ENCODE results near the gene GRIK4.

Gene GRIK4

DNA sequence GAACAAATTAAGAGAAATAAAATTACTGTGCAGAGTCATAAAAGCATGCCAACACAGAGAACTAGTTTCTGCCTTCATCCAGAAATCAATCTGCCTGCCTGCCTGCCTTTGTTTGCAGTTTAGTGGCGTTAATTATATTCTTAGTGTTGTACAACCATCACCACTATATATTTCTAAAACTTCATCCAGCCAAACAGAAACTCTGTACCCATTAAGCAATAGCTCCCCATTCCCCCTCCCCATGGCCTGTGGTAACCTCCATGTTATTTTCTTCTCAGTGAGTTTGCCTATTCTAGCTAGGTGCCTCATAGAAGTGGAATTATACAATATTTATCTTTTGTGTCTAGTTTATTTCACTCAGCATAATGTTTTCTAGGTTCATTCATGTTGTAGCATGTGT lies 329.1 kb downstream of the GRIK4 start:
- DNase-seq (ENCODE audit: low read depth): no peak

GRCh38 chr11:120841074-120841473 lies 329.5 kb downstream of the GRIK4 start:
- no peak for DNase-seq (ENCODE audit: low read depth)

- DNase-seq (ENCODE audit: low read depth): no peak
Observed at GRCh38 chr11:120842195-120842594, 330.6 kb downstream of the GRIK4 start.

GRCh38 chr11:120853435-120853834 lies 341.9 kb downstream of the GRIK4 start:
- DNase-seq (ENCODE audit: low read depth): no peak

GRCh38 chr11:120854988-120855387 lies 343.4 kb downstream of the GRIK4 start:
- no peak for DNase-seq (ENCODE audit: low read depth)

DNA sequence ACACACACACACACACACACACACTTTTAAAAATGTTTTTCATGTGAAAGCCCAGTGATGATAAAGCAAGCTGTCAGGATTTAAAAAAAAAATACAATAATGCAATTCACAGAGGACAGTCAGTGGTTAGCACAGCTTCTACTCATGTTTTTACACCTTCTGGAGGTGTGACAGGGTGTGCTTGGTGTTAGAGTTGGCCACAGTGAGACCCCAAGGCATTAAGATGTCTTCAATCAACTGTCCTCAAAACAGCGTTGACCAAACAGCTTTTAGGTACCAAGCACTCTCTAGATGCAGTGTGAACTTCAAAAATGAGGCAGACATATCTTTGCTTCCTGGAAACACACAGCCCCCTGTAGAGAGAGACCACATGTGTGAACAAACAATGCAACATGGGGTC lies 346.0 kb downstream of the GRIK4 start:
- no peak for DNase-seq (ENCODE audit: low read depth)

GRCh38 chr11:120858740-120859139 lies 347.2 kb downstream of the GRIK4 start:
- DNase-seq (ENCODE audit: low read depth): no peak

- no peak for DNase-seq (ENCODE audit: low read depth)
Observed at GRCh38 chr11:120859552-120860295, 348.2 kb downstream of the GRIK4 start.

GRCh38 chr11:120863359-120863758 lies 351.8 kb downstream of the GRIK4 start:
- DNase-seq (ENCODE audit: low read depth): peak; percentile 32

GRCh38 chr11:120867024-120867423 lies 355.5 kb downstream of the GRIK4 start:
- DNase-seq (ENCODE audit: low read depth): no peak

DNA sequence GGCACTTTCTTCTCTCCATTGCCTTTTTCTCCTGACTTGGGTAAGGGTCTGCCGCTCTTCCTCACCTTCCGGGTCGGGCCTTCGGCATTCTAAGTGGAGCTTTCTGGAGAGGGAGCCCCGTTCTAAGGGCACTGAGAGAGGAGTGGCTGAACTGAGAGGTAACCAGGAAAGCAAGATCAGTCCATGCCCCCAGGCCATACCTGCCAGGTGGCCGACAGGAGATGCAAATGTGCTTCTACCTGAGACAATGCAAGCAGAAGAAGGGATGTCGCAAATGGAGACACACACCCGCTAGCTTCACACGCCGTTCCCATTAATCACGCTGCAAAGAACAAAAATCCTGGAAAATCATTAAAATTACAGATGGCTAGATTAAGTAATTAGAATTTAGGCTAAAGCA lies 356.0 kb downstream of the GRIK4 start:
- no peak for DNase-seq (ENCODE audit: low read depth)

DNA sequence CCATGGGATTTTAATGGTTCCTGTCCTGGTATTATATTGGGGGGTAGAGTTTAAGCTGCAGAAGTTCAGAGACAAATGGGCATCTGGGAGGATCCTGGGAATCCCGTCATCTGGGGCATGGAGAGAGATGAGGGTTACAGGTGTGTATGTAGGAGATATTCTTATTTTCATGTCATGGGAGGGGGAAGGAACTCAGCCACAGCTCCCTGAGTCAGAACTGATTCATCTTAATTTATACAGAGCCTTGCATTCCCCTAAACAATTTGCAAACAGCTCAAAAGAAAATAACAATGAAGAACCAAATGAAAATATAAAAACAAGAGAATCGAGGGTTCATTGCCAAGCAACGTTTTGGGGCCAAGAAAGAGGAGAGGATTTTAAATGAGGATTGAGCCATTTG lies 356.4 kb downstream of the GRIK4 start:
- DNase-seq (ENCODE audit: low read depth): no peak

DNA sequence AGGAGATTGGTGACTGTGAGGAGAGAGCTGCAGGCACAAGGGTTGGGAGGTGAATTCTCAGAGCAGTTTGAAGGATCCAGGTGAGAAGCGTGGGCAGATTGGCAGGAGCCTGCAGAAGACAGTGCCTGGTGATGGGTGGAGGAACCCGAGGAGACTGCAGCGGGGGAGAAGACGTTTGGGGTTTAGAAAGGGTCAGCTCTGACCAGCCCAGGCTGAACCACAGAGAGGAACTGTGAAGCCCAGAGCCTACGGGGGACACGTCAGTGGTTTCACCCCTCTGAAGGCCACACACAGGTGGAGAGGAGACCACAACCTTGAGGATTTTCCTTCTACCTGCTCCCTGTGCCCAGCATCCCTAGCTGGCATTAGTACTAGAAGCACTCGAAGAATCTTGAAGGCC lies 357.5 kb downstream of the GRIK4 start:
- DNase-seq (ENCODE audit: low read depth): no peak

DNA sequence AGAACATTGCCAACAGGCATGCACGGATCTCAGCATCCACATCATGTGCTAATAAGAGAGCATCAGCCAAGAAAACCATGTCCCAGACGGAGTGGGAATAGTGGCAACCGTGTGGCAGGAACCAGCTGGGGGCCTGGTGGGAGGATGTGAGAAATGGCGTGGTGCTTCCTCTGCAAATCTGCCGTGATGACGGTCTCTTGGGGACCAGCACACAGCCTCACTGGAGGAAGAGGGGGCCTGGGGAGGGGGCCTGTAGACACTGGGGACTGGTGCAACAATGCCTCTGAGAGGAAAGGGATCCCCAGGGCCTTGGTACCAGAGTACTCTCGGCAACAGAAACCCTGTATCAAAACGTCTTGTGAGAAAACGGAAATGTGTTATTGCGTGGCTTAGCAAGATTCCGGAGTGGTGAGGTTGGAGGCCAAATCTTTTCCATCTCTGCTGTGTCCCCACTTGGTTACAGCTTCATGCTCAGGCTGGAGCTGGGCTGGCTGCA lies 358.0 kb downstream of the GRIK4 start:
- no peak for DNase-seq (ENCODE audit: low read depth)

GRCh38 chr11:120871194-120871593 lies 359.6 kb downstream of the GRIK4 start:
- no peak for DNase-seq (ENCODE audit: low read depth)

- no peak for DNase-seq (ENCODE audit: low read depth)
Observed at GRCh38 chr11:120871924-120872323, 360.4 kb downstream of the GRIK4 start.

GRCh38 chr11:120873966-120874735 lies 362.6 kb downstream of the GRIK4 start:
- no peak for DNase-seq (ENCODE audit: low read depth)

DNA sequence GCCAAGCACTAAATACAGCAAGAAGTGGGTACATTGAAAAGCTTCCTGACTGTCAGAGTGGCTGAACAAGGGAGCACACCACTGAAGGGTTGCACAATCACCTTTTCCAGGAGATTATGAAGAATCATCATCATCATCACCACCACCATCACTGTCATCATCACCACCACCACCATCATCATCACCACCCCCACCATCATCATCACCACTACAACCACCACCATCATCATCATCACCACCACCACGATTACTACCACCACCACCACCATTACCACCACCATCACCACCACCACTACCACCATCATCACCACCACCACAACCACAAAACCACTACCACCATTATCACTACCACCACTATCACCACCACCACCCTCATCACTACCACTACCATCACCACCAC lies 364.4 kb downstream of the GRIK4 start:
- DNase-seq (ENCODE audit: low read depth): no peak

DNA sequence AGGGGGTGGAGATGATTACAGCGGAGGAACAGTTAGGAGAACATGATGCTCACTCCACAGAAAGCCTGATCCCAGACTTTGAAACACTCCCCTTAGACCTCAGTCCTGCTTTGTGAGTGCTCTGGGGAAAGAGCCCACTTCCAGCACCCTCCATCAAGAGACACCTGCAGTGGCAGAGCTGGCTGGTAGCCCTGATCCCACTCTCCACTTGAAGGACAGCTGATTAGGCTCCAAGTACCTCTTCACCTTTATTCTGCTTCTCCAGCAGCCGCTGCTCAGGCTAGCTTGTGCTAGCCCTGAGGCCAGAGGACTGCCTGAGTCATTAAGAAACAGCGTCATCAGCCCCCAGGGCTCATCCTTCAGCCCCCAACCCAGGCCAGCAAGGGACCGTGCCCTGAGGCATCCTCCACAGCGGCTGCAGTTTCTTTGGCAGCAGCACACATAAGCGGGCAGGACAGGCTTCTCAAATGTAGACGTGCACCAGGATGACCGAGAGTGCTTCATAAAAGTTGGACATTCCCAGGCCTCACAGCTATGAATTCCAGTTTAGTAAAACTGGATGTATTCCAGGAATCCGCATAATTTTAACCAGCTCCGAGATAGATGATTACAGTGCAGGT lies 366.3 kb downstream of the GRIK4 start:
- no peak for DNase-seq (ENCODE audit: low read depth)

DNA sequence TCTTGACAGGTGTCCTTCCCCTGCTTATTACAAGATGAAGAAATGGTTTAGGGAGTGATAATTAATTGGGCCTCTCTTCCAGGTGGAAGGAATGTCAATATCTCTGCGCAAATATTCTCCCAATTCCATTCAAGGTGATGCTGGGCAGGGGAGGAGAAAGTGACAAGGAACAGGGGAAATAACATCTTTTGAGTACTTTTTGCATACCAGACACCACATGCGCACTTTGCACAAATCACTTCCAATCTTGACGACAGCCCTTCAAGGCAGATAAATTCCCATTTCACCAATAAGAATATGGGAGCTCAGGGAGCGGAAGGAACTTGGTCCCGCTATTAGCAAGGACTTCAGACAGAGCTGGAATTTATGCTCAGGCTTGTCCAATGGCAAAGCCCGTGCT lies 367.2 kb downstream of the GRIK4 start:
- DNase-seq (ENCODE audit: low read depth): no peak

DNA sequence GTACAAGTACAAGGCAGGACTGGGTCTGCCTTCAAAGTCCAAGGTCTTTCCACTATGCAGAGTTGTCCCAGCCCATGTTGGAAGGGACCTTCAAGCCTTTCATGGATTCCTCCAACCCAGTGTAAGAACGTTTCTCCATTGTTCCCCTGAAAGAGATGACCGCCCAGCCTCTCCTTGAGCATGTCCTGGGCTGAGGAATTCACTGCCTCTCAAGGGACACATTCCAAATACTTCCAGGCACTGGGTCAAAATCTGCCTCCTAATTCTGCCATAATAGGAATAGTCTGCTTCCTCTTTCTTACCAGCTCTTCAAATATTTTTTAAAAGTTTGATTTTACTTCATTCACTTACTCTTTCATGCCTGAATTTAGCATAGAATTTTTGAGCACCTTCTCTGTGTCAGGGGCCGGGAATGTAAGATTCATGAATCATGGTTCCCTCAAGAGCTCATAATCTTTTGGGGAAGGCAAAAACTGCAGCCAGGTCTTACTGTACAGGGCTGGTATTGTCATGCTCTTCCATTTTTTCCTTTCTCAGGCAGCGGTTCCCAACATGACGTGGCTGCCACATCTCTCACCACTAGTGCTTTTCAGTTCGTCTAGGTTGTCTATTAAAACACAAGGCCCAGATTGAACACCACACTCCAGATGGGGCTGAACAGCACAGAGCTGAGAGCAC lies 369.1 kb downstream of the GRIK4 start:
- no peak for DNase-seq (ENCODE audit: low read depth)

- DNase-seq (ENCODE audit: low read depth): no peak
Observed at GRCh38 chr11:120881596-120881995, 370.0 kb downstream of the GRIK4 start.

Measured in HS-5 (cell line).